Neural cell (in vitro differentiated cells): ENCODE measurements around the gene MED1.
A peak's percentile ranks its signal among the peaks of the same experiment; 100 is the strongest.

Source experiments
- EZH2 ChIP-seq: fragments of 200-600, 300-800 bp; shearing (Covaris generic), sonication (generic); IDR thresholded peaks from 2 replicates; pipeline ENCODE4 v1.6.1; 2014; ENCODE audit warnings: antibody characterized with exemption, low read length, borderline replicate concordance, mild to moderate bottlenecking; ENCODE audit not compliant: insufficient read depth, poor library complexity, severe bottlenecking
- MXI1 ChIP-seq: fragments of 450-650 bp; conservative IDR thresholded peaks from 2 replicates; pipeline ENCODE4 v1.6.1; 2014; ENCODE audit warnings: antibody characterized with exemption, mild to moderate bottlenecking; ENCODE audit not compliant: poor library complexity, severe bottlenecking
- POLR2AphosphoS5 ChIP-seq: IDR thresholded peaks from 2 replicates; pipeline ENCODE4 v1.6.1; 2012
- RAD21 ChIP-seq: fragments of 450-650 bp; conservative IDR thresholded peaks from 2 replicates; pipeline ENCODE4 v1.6.1; 2014; ENCODE audit warnings: antibody characterized with exemption, mild to moderate bottlenecking, moderate library complexity
- REST ChIP-seq: IDR thresholded peaks from 2 replicates; pipeline ENCODE4 v1.6.1; 2012; ENCODE audit warnings: borderline replicate concordance
- TAF1 ChIP-seq: IDR thresholded peaks from 2 replicates; pipeline ENCODE4 v1.6.1; 2012; ENCODE audit warnings: low read depth
- TF ChIP-seq, protein P1 (sequence below): fragments of 450-650 bp; IDR thresholded peaks from 2 replicates; pipeline ENCODE4 v1.5.1; 2014; ENCODE audit warnings: antibody characterized with exemption, mild to moderate bottlenecking, moderate library complexity; ENCODE audit not compliant: poor library complexity, severe bottlenecking

- no peak for TF ChIP-seq RAD21
- TF ChIP-seq, protein P1, sequence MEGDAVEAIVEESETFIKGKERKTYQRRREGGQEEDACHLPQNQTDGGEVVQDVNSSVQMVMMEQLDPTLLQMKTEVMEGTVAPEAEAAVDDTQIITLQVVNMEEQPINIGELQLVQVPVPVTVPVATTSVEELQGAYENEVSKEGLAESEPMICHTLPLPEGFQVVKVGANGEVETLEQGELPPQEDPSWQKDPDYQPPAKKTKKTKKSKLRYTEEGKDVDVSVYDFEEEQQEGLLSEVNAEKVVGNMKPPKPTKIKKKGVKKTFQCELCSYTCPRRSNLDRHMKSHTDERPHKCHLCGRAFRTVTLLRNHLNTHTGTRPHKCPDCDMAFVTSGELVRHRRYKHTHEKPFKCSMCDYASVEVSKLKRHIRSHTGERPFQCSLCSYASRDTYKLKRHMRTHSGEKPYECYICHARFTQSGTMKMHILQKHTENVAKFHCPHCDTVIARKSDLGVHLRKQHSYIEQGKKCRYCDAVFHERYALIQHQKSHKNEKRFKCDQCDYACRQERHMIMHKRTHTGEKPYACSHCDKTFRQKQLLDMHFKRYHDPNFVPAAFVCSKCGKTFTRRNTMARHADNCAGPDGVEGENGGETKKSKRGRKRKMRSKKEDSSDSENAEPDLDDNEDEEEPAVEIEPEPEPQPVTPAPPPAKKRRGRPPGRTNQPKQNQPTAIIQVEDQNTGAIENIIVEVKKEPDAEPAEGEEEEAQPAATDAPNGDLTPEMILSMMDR, result no peak
- peak; percentile 96 for TF ChIP-seq MXI1
- TF ChIP-seq TAF1, result no peak
- no peak for TF ChIP-seq EZH2
- TF ChIP-seq POLR2AphosphoS5, result no peak
- no peak for TF ChIP-seq REST
Observed at GRCh38 chr17:39402244-39402889, 48.7 kb downstream of the MED1 start.
